GM13977 (cell line): ENCODE results near the gene MMP27.

ENCODE experiments used
- DNase-seq: peaks from one replicate; pipeline ENCODE4 v3.0.0; 2012; ENCODE audit warnings: low spot score
- in situ Hi-C: fragments of 300-500 bp; cut with MboI; formaldehyde crosslinking; loops from one replicate; pipeline ENCODE4 v1.12.0; 2022; ENCODE audit warnings: low sequenced_read_pairs, low pct_unique_long_range_greater_than_20kb, mixed read lengths, inconsistent platforms; ENCODE audit not compliant: unreplicated experiment
- TF ChIP-seq, protein P1 (sequence below): IDR thresholded peaks from 2 replicates; pipeline ENCODE4 v1.5.1; 2012; ENCODE audit warnings: mild to moderate bottlenecking, control low read depth; ENCODE audit not compliant: insufficient read depth; ENCODE audit errors: extremely low read depth, missing control alignments

MMP27 gene

DNA sequence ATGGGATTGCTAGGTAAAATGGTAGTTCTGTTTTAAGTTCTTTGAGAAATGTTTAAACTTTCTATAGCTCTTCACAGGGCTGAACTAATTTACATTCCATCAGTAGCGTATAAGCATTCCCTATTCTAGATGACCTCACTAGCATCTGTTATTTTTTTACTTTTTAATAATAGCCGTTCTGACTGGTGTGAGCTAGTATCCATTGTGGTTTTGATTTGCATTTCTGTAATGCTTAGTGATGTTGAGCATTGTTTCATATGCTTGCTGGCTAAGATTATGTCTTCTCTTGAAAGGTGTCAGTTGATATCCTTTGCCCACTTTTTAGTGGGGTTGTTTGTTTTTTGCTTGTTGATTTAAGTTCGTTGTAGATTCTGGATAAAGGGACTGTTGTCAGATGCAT, 35.9 kb downstream of the MMP27 start:
- TF ChIP-seq, protein P1, sequence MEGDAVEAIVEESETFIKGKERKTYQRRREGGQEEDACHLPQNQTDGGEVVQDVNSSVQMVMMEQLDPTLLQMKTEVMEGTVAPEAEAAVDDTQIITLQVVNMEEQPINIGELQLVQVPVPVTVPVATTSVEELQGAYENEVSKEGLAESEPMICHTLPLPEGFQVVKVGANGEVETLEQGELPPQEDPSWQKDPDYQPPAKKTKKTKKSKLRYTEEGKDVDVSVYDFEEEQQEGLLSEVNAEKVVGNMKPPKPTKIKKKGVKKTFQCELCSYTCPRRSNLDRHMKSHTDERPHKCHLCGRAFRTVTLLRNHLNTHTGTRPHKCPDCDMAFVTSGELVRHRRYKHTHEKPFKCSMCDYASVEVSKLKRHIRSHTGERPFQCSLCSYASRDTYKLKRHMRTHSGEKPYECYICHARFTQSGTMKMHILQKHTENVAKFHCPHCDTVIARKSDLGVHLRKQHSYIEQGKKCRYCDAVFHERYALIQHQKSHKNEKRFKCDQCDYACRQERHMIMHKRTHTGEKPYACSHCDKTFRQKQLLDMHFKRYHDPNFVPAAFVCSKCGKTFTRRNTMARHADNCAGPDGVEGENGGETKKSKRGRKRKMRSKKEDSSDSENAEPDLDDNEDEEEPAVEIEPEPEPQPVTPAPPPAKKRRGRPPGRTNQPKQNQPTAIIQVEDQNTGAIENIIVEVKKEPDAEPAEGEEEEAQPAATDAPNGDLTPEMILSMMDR, result no peak
- no peak for DNase-seq
- in situ Hi-C loops, result no loop called here

DNA sequence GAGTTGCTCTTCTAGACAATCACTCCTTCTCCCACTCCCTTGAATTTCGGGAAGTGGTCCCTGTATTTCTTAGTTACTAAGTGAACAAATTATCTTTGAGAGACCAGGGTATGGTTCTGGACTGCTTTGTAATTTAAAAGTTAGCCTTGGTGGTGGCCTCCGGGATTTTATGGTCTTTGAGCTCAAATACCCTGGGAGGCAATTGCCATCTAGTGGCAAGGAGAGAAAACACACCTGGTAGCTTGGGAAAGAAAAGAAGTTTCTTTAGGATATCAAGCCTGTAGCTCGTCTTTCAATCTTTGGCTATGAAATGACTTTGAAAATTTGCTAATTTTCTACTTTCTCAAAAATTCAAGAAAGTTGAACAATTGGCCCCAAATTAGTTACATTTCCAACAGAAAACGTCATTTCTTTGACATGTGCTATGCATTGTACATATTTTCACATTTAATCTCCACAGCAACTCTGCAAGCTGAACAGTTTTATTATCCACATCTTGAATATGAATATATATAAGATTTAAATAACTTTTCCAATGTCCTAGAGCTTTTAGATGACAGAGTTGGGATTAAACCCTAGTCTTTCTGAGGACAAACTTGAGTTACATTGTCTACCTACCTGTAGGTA, 39.1 kb downstream of the MMP27 start:
- in situ Hi-C loops, result no loop called here
- DNase-seq, result peak; percentile 43
- TF ChIP-seq, protein P1, result peak; percentile 85

DNA sequence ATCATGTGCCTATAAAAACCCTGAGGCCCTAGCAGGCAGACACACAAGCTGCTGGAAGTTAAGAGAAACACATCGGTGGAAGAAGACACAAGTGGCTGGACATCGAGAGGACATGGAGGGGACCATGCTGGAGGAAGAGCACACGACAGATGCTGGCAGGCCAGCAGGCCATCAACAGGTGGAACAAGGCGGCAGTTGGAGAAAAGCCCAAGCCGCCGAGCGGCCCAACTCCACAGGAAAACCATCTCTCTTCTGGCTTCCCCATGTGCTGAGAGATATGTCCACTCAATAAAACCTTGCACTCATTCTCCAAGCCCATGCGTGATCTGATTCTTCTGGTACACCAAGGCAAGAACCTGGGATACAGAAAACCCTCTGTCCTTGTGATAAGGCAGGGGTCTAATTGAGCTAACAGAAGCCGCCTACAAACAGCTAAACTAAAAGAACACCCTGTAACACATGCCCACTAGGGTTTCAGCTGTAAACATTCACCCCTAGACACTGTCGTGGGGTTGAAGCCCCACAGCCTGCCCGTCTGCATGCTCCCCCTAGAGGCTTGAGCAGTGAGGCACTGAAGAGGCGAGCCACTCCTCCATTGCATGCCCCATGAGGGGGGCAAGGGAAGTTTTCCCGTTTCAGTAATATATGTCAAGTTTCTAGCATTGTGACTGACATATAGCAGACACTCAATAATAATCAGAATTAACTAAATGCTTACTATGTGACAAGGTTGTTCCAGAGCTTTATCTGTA, 41.4 kb downstream of the MMP27 start:
- no peak for DNase-seq
- TF ChIP-seq, protein P1, result peak; percentile 57
- in situ Hi-C loops, result no loop called here

DNA sequence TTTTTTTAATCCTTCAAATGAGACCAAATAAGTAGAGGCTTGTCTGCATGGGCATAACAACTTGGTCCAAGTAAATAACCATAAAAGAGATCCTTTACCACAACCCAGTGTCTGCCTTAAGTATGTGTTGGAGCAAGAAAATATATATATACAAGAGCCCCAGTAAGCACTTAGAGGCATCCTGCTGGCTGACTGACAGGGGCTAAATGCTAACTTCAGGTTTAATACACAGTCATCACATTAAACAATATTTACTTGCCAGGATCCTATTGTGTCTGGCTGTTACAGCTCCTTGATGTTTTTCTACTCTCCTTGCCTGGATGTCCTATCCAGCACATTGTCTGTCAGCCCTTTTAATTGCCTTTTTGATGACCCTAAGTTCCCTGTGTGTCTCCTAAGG, 43.0 kb downstream of the MMP27 start:
- TF ChIP-seq, protein P1, result no peak
- DNase-seq, result no peak
- in situ Hi-C loops, result no loop called here

DNA sequence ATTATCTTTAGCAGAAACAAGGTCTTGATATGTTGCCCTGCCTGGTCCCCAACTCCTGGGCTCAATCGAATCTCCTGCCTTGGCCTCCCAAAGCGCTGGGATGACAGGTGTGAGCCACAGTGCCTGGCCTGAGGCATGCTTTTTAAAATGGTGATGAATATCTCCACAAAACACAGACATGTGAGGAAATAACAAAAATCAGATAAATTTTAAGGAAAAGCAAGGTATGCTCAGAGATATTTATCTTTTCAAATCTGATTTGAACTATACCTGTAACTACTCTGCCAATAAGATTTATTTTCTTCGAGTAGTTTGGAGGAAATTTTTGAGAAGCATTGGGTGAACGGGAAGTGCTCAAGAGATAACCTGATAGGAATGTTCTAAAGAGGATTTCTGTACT, 44.5 kb downstream of the MMP27 start:
- in situ Hi-C loops, result no loop called here
- TF ChIP-seq, protein P1, result no peak
- DNase-seq, result no peak

DNA sequence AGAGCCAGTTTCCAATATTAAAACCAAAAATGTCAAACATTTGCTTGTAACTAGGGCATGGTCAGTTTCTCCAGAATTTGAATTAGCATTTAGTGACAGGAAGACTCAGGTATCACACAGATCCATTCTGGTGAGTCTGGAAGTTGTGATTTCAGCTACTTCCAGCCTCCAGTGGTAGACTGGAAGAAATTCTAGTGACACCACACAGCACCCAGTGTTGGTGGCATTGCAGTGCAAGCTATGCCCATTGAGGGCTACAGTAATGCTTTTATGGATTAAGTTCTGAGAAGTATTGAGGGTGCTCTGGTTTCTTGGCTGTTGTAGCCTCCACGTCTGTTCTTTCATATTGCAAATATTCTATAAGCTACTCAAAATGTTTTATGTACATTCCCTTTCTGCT, 49.0 kb downstream of the MMP27 start:
- TF ChIP-seq, protein P1, result no peak
- no peak for DNase-seq
- in situ Hi-C loops, result no loop called here

DNA sequence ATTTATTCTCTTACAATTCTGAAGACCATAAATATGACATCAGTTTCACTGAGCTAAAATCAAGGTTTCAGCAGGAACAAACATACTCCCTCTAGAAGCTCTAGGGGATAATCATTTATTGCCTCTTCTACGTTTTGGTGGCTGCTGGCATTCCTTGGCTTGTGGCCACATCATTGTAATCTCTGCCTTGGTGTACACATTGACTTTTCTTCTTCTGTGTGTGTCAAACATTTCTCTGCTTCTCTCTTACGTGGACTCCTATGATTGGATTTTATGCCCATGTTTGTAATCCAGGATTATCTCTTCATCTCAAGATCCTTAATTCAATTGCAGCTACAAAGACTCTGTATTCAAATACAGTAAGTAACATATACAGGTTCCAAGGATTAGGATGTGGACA, 50.0 kb downstream of the MMP27 start:
- TF ChIP-seq, protein P1, result no peak
- in situ Hi-C loops, result no loop called here
- DNase-seq, result no peak
